GM10847 (cell line): ENCODE results near the gene RIC1.

Experiments used
- POLR2A ChIP-seq: IDR thresholded peaks from 2 replicates; pipeline ENCODE4 v1.6.1; 2011; ENCODE audit not compliant: insufficient read length; ENCODE audit errors: extremely low read depth

The RIC1 gene

DNA sequence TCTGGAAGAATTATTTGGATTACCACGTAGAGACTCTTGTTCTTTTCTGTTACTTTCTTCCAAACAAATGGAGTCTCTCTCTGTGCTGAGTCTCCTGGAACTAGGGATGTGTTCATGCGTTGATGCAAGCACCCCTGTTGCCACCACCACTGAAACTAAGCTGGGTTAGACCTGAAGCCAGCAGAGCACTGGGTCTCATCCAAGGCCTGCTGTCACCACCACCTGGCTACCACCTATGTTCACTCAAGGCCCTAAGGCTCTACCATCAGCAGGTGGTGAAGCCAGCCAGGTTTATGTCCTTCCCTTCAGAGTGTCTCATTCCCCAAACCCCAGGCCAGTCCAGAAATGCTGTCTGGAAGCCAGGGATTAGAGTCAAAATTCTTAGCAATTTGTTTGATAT is 13.3 kb downstream of the RIC1 start:
- TF ChIP-seq POLR2A = no peak

DNA sequence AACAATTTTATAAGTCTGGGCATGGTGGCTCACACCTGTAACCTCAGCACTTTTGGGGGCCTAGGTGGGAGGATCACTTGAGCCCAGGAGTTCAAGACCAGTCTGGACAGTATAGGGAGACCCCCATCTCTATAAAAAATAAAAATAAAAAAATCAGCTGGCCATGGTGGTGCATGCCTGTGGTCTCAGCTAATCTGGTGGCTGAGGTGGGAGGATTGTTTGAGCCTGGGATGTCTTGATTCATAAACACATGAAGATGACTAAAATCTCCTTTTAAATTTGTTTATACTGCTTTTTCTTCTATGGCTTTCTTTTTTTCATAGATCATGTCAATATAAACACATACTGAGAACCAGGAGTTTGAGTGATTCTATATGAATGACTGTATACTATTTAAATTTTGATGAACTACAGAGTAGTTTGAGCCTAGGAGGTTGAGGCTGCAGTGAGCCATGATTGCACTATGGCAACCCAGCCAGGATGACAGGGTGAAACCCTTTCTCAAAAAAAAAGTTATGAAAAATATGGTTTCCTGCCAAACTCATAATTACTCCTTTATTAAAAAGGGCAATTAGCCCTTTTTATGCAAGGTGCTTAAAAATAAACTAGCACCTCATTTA is 14.2 kb downstream of the RIC1 start:
- TF ChIP-seq POLR2A = no peak

DNA sequence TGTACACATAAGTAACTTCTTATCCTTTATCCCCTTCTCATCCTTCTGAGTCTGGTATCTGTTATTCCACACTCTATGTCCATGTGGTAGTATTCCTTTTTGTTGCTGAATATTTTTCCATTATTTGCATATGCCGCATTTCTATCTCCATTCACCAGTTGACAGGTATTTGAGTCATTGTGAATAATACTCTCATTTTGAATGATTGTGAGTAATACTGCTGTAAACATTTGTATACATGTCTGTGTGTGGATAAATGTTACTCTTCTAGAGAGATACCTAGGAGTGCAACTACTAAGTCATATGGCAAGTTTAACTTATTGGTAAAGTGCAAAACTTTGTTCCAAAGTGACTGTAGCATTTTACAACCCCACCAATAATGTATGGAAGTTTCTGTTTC is 15.6 kb downstream of the RIC1 start:
- no peak for TF ChIP-seq POLR2A

DNA sequence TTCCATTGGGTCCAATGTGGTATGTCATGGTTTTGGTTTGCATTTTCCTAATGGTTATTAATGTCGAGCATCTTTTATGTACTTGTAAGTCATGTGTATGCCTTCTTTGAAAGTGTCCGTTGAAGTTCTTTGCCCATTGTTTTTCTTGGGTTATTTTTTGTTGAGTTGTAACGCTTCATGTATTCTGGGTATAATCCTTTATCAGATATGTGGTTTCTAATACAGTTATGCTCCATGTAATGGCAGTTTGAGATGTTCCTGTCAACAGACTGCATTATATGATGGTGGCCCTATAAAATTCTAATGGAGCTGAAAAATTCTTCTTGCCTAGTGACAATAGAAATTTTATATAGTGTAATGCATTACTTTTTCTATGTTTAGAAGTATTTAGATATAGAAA is 17.2 kb downstream of the RIC1 start:
- TF ChIP-seq POLR2A = no peak

DNA sequence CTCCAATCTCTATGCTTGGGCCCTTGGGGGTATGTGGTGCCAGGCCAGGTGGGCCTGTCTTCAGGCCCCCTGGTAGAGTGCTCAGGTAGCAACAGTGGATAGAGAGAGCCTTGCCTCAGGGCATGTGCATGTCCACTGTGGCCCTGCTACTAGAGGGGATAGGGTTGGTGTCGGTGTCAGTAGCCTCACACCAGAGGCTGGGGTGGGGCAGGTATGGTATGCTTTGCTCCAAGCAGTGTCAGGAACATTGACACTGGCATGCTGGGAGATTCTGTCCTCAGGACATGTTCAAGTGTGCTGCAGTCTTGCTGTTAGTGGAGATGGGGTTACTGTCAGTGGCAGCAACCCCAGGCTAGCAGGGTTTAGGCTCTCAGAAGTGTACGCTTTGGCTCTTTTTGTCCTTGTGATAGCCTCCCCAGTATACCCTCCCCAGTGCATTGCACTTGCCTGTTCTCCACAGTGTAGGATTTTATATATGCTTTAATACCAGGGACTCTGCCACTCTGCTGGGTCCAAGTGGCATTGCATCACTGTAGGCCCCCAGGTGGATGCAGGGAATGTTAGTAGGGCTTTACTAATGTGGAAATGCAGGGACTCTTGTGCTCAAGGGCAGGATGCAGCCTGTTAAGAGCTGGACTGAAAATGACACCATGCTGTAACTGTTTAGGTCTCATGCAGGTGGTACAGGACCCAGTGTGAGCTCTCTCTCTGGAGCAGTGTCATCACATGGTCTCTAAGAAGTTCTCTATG is 21.6 kb downstream of the RIC1 start:
- no peak for TF ChIP-seq POLR2A

DNA sequence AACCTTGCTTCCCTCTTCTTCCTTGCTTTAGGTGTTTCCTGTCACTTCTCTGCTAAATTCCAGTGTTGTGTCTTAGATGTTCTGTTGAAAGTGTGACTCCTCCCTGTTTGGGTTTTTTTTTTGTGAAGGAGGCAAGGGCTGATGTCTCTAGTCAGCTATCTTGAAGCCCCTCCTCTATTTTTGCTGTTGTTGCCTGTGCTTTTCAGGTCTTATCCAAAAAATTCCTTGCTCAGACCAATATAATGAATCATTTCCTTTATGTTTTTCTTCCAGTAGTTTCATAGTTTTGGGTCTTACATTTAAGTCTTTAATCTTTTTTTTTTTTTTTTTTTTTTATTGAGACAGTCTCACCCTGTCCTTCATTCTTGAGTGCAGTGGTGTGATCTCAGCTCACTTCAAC is 22.3 kb downstream of the RIC1 start:
- no peak for TF ChIP-seq POLR2A

DNA sequence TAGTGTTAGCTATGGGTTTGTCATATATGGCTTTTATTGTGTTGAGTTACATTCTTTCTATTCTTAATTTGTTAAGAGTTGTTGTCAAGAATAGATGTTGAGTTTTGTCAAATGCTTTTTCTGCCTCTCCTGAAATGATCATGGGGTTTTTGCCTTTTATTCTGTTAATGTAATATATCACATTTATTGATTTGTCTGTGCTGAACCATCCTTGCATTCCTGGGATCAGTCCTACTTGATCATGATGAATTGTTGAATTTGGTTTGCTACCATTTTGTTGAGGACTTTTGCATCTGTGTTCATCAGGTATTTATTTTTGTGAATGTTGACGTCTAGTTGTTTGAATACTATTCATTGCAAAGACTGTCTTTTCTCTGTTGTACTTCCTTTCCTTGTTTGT is 23.9 kb downstream of the RIC1 start:
- TF ChIP-seq POLR2A = no peak

DNA sequence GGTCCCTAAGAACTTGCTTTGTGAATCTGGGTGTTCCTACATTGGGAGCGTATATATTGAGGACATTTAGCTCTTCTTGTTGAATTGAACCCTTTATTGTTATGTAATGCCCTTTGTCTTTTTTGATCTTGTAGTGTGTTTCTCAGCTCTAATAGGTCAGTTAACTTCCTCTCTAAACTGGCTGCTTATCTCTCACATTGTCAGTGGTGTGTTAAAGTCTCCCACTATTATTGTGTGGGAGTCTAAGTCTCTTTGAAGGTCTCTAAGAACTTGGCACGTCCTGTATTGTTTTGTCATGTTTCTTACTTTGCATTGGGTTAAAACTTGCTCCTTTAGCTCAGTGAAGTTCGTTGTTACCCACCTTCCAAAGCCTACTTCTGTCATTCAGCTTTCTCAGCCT is 36.2 kb downstream of the RIC1 start:
- no peak for TF ChIP-seq POLR2A

DNA sequence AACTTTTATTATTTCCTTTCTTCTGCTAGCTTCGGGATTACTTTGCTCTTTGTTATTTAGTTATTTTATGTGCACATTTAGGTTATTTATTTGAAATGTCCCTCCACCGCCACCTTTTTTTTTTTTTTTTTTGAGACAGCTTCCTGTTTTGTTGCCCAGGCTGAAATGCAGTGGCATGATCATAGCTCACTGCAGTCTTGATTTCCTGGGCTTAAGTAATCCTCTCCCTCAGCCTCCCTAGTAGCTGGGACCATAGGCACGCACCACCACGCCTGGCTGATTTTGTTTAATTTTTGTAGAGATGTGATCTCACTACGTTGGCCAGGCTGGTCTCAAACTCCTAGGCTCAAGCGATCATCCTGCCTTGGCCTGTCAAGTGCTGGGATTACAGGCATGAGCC is 38.5 kb downstream of the RIC1 start:
- no peak for TF ChIP-seq POLR2A

DNA sequence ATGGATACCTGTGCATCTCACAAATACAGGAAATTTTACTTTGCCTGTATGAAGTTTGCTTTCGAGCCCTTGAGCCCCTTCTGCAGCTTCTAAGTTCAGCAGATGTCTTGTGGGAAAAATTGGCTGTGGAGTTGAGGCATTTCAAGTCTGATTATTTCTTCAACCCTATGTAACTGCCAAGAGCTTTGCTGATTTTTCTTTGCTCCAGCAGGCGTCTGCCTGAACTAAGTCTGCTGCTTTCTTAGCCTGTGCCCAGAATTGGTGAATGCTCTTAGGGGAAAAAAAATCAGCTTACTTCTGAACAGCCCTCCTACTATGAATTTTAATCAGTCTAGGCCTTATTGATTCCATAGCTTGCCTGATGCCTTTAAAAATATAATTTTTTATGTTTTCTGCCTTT is 41.2 kb downstream of the RIC1 start:
- TF ChIP-seq POLR2A = no peak

DNA sequence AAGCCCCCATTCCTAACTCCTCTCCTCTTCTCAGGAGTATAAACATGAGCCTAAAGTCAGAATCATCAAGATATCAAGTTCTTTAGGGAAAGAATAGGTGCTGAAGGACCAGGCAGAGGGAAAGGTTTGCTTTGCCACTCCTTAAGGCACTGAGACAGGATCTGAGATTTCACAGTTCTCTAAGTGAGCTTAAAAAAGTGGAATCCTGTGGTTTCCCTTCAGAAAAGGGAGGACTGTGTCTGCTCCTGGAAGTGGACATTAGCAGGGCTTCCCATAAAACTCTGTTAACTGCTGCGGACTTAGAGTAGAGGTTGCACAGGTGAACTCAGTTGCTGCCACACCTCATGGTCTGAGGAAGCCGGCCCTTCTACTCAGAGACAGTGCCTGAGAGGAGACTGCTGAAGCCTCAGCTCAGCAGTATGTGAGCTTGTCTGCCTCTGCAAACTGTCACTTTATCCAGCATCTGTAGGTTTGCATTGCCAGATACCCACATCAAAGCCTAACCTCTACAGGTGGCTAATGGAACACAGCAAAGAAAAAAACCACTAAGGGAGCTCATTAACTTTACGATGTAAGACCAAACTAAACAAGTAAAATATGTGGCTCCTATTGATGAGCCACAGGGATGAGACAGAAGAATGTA is 42.9 kb downstream of the RIC1 start:
- TF ChIP-seq POLR2A = no peak

DNA sequence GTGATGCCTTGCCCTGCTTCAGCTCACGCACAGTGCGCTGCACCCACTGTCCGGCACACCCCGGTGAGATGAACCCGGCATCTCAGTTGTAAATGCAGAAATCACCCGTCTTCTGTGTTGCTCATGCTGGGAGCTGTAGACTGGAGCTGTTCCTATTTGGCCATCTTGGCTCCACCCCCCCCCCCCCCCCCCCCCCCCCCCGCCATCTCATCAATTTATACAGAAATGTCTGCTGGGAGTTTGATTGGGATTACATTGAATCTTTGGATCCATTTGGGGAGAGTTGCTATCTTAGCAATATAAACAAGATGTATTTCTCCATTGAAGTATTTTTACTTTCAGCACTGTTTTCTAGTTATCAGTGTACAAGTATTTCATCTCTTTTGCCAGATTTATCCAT is 55.2 kb downstream of the RIC1 start:
- no peak for TF ChIP-seq POLR2A

DNA sequence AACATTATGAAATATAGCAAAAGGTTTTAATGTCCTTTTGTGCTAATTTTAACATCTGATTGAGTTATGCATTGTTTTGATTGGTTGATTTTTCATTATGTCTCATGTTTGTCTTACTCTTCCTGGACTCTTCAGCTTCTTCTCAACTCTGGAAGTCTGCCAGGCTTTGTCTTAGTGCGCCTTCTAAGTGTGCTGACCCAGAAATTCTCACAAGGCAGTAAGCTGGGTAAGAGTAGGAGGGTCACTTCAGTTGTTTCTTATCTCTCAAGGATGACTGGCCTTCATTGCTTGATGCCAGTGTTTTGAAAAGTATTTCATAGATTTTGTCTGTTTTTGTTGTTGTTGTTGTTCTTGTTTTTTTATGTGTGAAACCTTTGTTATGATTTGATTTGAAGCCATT is 59.2 kb downstream of the RIC1 start:
- TF ChIP-seq POLR2A = no peak

DNA sequence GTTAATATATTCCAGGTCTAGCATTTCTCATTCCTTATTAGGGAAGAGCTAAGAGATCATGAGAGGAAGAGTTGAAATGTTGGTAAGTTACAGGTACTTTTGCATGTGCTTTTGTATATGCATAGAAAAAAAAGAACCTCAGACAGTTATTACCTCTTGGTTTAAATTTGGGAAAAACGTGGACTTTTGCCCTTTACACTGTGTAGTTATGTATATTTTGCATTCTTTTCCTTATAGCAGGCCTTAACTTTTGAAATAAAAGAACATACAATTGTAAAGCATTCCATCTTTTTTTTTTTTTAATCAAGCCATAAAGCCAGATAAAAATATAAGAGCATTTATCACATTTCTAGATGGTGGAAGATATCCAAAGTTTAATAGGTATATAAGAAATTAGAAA is 61.4 kb downstream of the RIC1 start:
- TF ChIP-seq POLR2A = no peak

DNA sequence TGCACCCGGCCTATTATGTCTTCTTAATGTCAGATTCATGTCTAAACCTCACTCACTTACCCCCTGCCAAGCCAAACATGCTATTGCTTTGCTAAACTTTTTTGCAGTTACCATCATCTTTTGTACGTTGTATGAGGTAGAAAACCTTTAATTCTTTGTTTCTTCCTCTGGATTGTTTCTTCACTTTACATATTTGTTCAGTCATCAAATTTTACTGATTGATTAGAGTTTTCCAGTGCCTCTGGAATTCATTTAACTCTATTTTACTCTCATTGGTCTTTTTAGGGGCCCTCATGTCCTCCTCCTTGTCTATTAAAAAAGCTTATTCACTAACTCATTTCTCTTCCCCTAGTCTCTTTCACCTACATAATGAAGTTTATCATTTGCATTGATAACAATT is 67.0 kb downstream of the RIC1 start:
- TF ChIP-seq POLR2A = no peak

DNA sequence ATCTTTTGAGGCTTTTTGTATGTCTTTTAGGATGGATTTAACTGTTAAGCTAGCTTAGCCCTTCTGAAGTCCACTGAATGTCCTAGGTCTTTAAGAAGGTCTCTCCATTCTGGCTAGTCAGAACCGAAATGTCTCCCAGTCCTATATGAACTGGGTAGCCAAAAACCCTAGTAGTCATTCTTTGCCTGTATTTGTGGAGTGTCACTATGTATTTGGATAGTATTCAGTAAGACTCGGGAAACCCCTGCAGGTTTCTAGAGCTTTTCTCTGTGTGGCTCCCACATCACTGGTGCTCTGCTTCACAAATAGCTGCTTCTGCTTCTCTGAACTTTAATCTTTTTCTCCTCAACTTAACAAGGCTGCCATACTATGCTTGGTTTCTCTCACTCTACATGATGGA is 68.0 kb downstream of the RIC1 start:
- no peak for TF ChIP-seq POLR2A

DNA sequence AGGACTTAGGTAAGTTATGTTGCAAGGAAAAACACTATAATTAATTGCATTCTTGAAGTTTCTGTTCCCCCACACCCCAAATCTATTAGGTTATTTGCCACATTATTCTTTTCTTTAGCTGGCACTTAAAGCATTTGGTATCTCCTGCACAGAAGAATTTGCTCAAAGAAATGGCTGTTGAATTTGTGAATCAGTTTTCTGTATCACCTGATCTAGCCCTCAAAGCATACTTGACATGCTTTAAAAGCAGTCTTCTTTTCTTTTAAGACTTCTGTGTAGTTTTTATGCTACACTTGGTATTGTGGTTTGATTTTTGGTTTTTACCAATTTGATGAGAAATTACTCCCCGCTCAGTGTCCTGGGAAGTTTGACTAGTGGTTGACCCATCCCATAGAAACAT is 69.1 kb downstream of the RIC1 start:
- TF ChIP-seq POLR2A = no peak
